ENCODE results near the gene IL1B.

GRCh38 chr2:112818094-112818902, 18.3 kb downstream of the IL1B start:
- no peak for TF ChIP-seq POLR2A (IDR thresholded peaks at IDR 0.05)
- TF ChIP-seq, protein P1, sequence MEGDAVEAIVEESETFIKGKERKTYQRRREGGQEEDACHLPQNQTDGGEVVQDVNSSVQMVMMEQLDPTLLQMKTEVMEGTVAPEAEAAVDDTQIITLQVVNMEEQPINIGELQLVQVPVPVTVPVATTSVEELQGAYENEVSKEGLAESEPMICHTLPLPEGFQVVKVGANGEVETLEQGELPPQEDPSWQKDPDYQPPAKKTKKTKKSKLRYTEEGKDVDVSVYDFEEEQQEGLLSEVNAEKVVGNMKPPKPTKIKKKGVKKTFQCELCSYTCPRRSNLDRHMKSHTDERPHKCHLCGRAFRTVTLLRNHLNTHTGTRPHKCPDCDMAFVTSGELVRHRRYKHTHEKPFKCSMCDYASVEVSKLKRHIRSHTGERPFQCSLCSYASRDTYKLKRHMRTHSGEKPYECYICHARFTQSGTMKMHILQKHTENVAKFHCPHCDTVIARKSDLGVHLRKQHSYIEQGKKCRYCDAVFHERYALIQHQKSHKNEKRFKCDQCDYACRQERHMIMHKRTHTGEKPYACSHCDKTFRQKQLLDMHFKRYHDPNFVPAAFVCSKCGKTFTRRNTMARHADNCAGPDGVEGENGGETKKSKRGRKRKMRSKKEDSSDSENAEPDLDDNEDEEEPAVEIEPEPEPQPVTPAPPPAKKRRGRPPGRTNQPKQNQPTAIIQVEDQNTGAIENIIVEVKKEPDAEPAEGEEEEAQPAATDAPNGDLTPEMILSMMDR (IDR thresholded peaks at IDR 0.05), result no peak
